GM12873 (cell line): ENCODE results near the gene KREMEN1.

Experiments used
- CTCF ChIP-seq: IDR thresholded peaks from 2 replicates; pipeline ENCODE4 v1.5.1; 2012; ENCODE audit warnings: low read depth, mild to moderate bottlenecking, moderate library complexity, low read length, control low read depth; ENCODE audit not compliant: insufficient read depth; ENCODE audit errors: missing control alignments

KREMEN1 gene

GRCh38 chr22:29061773-29062172, 11.1 kb upstream of the KREMEN1 start, which contains the start of gene C22orf31:
TSS of gene C22orf31 (minus strand) at chr22:29061831. CDS start at chr22:29061792, 39 bp downstream.
- no peak for TF ChIP-seq CTCF

- no peak for TF ChIP-seq CTCF
Observed at GRCh38 chr22:29062286-29062821, 10.5 kb upstream of the KREMEN1 start.

GRCh38 chr22:29065468-29066190, 7.2 kb upstream of the KREMEN1 start:
- no peak for TF ChIP-seq CTCF

- no peak for TF ChIP-seq CTCF
Observed at GRCh38 chr22:29069463-29069862, 3.4 kb upstream of the KREMEN1 start.

GRCh38 chr22:29070490-29070889, 2.3 kb upstream of the KREMEN1 start:
- TF ChIP-seq CTCF, result no peak

- TF ChIP-seq CTCF, result no peak
Observed at GRCh38 chr22:29071261-29072045, 1.4 kb upstream of the KREMEN1 start.

GRCh38 chr22:29072193-29072978, 449 bp upstream of the KREMEN1 start:
- TF ChIP-seq CTCF, result no peak
